Upper lobe of right lung (tissue), 1 donor: ENCODE data around the gene SH3D19. TPM values are rescaled to one million over a fixed set of nuclear protein-coding genes. Genes with fewer than 3 reads are reported as not detected.

Experiments used
- ATAC-seq: fragments of 200-7000 bp; cut with Tn5 transposase; one replicate; pipeline ENCODE4 v1.9.1; 2020; ENCODE audit warnings: mild to moderate bottlenecking, moderate library complexity
- DNase-seq: peaks from one replicate; pipeline ENCODE4 v3.0.0-alpha.2; 2020
- H3K27ac ChIP-seq: fragments of 200-600 bp; one replicate; pipeline ENCODE4 v1.8.0; 2022
- H3K27me3 ChIP-seq: fragments of 200-600 bp; one replicate; pipeline ENCODE4 v1.8.0; 2022; ENCODE audit warnings: mild to moderate bottlenecking
- H3K36me3 ChIP-seq: fragments of 200-600 bp; one replicate; pipeline ENCODE4 v1.8.0; 2022
- H3K4me1 ChIP-seq: fragments of 200-600 bp; one replicate; pipeline ENCODE4 v1.8.0; 2022
- H3K4me3 ChIP-seq: fragments of 200-600 bp; one replicate; pipeline ENCODE4 v1.8.0; 2022; ENCODE audit warnings: mild to moderate bottlenecking
- H3K9me3 ChIP-seq: fragments of 200-600 bp; one replicate; pipeline ENCODE4 v1.8.0; 2022
- CTCF ChIP-seq: fragments of 200-600 bp; IDR thresholded peaks from one replicate; pipeline ENCODE4 v1.8.0; 2022; ENCODE audit warnings: antibody characterized with exemption
- intact Hi-C: fragments of 100-400 bp; cut with DNase I; formaldehyde crosslinking; loops from one replicate; pipeline ENCODE4 v1.11.0; 2022
- total RNA-seq: library from RNA; stranded (reverse); fragmentation: NEBNext Ultra II Directional; extraction: Animal tissue kit (Norgen Biotek cat#: 25700); gene quantifications from one replicate; pipeline ENCODE4 v1.2.1, GENCODE V29; 2021
- donor health status: DM: no; HTN: yes; CAD: no; lungs with severe emphysema.

SH3D19 gene
- total RNA-seq, 1 donor from 2014 or later: 125 TPM

GRCh38 chr4:151182455-151182996 lies 142.9 kb downstream of the SH3D19 start:
- TF ChIP-seq CTCF: no peak
- no peak for ATAC-seq
- Histone ChIP-seq H3K27ac (no peak overlapping the region), H3K36me3 (no peaks in the 10 kb centered on the region), H3K4me3 (no peak overlapping the region), H3K27me3 (no peaks in the 10 kb centered on the region), H3K4me1 (peaks cover 12% of the 10 kb centered on the region), H3K9me3 (no peaks in the 10 kb centered on the region)
- no peak for DNase-seq
- intact Hi-C loops: no loop called here

GRCh38 chr4:151176685-151177084 lies 148.7 kb downstream of the SH3D19 start:
- Histone ChIP-seq H3K27ac (no peak overlapping the region), H3K27me3 (no peaks in the 10 kb centered on the region), H3K36me3 (peaks cover 26% of the 10 kb centered on the region), H3K4me1 (peaks cover 6% of the 10 kb centered on the region), H3K9me3 (no peaks in the 10 kb centered on the region), H3K4me3 (no peak overlapping the region)
- intact Hi-C loops: no loop called here
- no peak for ATAC-seq
- no peak for TF ChIP-seq CTCF
- no peak for DNase-seq

GRCh38 chr4:151175754-151176631 lies 149.4 kb downstream of the SH3D19 start:
- intact Hi-C loops: no loop called here
- ATAC-seq: no peak
- H3K4me3 ChIP-seq: no peak overlapping the region
- peaks cover 26% of the 10 kb centered on the region for H3K36me3 ChIP-seq
- no peak for TF ChIP-seq CTCF
- H3K27me3 ChIP-seq: no peaks in the 10 kb centered on the region
- H3K9me3 ChIP-seq: no peaks in the 10 kb centered on the region
- DNase-seq: no peak
- peaks cover 6% of the 10 kb centered on the region for H3K4me1 ChIP-seq
- H3K27ac ChIP-seq: peak overlapping the region; percentile 65

DNA sequence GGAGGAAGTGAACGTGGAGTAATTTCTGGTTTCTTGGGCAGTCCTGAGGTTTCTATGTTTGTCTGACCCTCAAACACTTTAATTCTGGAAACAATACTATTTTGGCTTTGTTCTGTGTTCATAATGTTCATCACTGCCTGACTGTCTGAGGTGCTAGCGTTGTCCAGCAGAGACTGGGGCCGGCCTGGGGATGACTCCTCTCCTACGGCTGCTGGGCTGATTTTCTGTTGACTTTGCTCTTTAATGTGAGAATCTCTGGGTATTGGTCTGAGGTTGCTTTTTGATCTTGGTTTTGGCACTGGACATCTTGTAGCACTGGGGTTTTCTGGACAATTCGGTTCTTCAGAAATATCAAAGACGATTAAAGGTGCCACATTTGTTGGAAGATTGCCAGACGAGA lies 150.2 kb downstream of the SH3D19 start:
- no peak for ATAC-seq
- Histone ChIP-seq H3K4me1 (peaks cover 10% of the 10 kb centered on the region), H3K27me3 (no peaks in the 10 kb centered on the region), H3K36me3 (peaks cover 26% of the 10 kb centered on the region), H3K4me3 (no peak overlapping the region), H3K27ac (peak overlapping the region; percentile 65), H3K9me3 (no peaks in the 10 kb centered on the region)
- TF ChIP-seq CTCF: no peak
- intact Hi-C loops: no loop called here
- DNase-seq: no peak

DNA sequence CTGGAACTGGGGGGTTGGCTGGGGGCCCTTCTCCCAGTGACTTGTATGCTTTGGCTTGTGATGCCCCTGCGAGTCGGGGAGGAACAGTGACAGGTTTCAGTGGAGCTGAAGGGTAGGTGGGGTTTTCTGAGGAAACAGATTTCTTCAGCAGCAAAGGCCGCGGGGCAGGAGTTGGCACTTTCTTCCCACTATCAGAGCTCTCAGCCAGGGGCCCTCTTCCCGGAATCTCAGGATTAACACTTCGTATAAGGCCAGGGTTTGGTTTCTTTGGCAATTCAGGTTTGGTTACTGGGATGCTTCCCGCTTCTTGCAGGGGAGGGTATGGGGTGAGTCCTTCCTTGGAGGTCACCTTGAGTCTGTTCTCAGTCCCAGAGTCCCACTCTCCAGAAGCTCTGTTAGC lies 150.6 kb downstream of the SH3D19 start:
- intact Hi-C loops: no loop called here
- peaks cover 26% of the 10 kb centered on the region for H3K36me3 ChIP-seq
- no peak overlapping the region for H3K4me3 ChIP-seq
- H3K4me1 ChIP-seq: peaks cover 15% of the 10 kb centered on the region
- DNase-seq: no peak
- H3K9me3 ChIP-seq: no peaks in the 10 kb centered on the region
- H3K27me3 ChIP-seq: no peaks in the 10 kb centered on the region
- no peak for TF ChIP-seq CTCF
- H3K27ac ChIP-seq: peak overlapping the region; percentile 65
- ATAC-seq: no peak
